GM12864 (cell line): ENCODE results near the gene NOLC1.

Source experiments
- DNase-seq: peaks from one replicate; pipeline ENCODE4 v3.0.0-alpha.2; 2011; ENCODE audit warnings: low read depth
- H3K4me3 ChIP-seq: 2 replicates; pipeline ENCODE4 v1.5.1; 2011; ENCODE audit warnings: mild to moderate bottlenecking, low read depth, low read length, control low read depth
- CTCF ChIP-seq: IDR thresholded peaks from 2 replicates; pipeline ENCODE4 v1.5.1; 2011; ENCODE audit warnings: low read depth, mild to moderate bottlenecking, moderate library complexity, low read length, control low read depth, inconsistent platforms; ENCODE audit errors: missing control alignments

Gene NOLC1

GRCh38 chr10:102151774-102152544, at the start of gene NOLC1:
TSS of gene NOLC1 (plus strand) at chr10:102152389. CDS start at chr10:102152411, 22 bp downstream.
- peak; percentile 96 for DNase-seq
- TF ChIP-seq CTCF = no peak
- peak within 1 kb of the TSS; percentile 75 for H3K4me3 ChIP-seq

GRCh38 chr10:102102421-102102820, 49.8 kb upstream of the NOLC1 start:
- no peak for TF ChIP-seq CTCF
- H3K4me3 ChIP-seq = no peak overlapping the region
- no peak for DNase-seq

GRCh38 chr10:102106998-102107397, 45.2 kb upstream of the NOLC1 start:
- no peak overlapping the region for H3K4me3 ChIP-seq
- DNase-seq = no peak
- TF ChIP-seq CTCF = no peak

GRCh38 chr10:102109166-102110116, 42.7 kb upstream of the NOLC1 start:
- no peak for TF ChIP-seq CTCF
- H3K4me3 ChIP-seq = no peak overlapping the region
- DNase-seq = no peak

GRCh38 chr10:102111276-102111675, 40.9 kb upstream of the NOLC1 start:
- H3K4me3 ChIP-seq = no peak overlapping the region
- no peak for DNase-seq
- TF ChIP-seq CTCF = no peak

- TF ChIP-seq CTCF = peak; percentile 42
- H3K4me3 ChIP-seq = no peak overlapping the region
- DNase-seq = no peak
These were observed 39.9 kb upstream of the NOLC1 start for GRCh38 chr10:102112210-102112817.
